Neural cell (in vitro differentiated cells): Measurements from ENCODE around the gene ANTXR1.

Experiments used
- EP300 ChIP-seq: fragments of 450-650 bp; conservative IDR thresholded peaks from 2 replicates; pipeline ENCODE4 v1.6.1; 2014; ENCODE audit warnings: antibody characterized with exemption, mild to moderate bottlenecking, moderate library complexity; ENCODE audit not compliant: poor library complexity, severe bottlenecking
- TF ChIP-seq, protein P1 (sequence below): fragments of 450-650 bp; IDR thresholded peaks from 2 replicates; pipeline ENCODE4 v1.5.1; 2014; ENCODE audit warnings: antibody characterized with exemption, mild to moderate bottlenecking, moderate library complexity; ENCODE audit not compliant: poor library complexity, severe bottlenecking
- TF ChIP-seq, protein P2 (sequence below): IDR thresholded peaks from 2 replicates; pipeline ENCODE4 v1.6.1; 2012; ENCODE audit warnings: borderline replicate concordance

DNA sequence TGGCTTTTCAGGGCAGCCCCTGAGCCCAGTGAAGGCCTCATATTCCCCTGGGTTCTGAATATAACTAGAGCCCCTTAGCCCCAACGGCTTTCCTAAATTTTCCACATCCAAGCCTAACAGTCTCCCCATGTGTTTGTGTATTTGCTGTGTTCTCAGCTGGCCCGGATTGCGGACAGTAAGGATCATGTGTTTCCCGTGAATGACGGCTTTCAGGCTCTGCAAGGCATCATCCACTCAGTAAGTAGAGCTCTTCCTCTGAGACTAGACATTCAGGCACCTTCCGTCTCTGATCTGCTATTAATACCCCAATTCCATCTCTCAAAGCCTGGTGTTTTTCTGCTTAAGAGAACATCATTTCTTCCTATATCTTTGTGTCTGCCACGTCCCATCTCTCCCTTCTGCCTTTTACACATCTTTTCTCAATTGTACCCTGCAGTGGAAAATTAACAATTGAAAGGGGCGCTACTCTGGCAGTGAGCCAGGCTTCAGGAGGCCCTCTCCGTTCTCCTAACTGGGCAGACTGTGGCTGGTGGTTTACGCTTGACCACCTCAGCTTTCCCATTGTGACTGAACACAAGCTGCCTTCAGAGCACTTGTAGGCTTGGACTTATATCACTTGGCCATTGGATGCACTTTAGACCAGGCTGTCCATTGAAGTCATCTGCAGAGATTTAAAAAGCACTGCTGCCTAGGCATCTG, 64.4 kb downstream of the ANTXR1 start:
- TF ChIP-seq, protein P1, sequence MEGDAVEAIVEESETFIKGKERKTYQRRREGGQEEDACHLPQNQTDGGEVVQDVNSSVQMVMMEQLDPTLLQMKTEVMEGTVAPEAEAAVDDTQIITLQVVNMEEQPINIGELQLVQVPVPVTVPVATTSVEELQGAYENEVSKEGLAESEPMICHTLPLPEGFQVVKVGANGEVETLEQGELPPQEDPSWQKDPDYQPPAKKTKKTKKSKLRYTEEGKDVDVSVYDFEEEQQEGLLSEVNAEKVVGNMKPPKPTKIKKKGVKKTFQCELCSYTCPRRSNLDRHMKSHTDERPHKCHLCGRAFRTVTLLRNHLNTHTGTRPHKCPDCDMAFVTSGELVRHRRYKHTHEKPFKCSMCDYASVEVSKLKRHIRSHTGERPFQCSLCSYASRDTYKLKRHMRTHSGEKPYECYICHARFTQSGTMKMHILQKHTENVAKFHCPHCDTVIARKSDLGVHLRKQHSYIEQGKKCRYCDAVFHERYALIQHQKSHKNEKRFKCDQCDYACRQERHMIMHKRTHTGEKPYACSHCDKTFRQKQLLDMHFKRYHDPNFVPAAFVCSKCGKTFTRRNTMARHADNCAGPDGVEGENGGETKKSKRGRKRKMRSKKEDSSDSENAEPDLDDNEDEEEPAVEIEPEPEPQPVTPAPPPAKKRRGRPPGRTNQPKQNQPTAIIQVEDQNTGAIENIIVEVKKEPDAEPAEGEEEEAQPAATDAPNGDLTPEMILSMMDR: no peak
- TF ChIP-seq, protein P2, sequence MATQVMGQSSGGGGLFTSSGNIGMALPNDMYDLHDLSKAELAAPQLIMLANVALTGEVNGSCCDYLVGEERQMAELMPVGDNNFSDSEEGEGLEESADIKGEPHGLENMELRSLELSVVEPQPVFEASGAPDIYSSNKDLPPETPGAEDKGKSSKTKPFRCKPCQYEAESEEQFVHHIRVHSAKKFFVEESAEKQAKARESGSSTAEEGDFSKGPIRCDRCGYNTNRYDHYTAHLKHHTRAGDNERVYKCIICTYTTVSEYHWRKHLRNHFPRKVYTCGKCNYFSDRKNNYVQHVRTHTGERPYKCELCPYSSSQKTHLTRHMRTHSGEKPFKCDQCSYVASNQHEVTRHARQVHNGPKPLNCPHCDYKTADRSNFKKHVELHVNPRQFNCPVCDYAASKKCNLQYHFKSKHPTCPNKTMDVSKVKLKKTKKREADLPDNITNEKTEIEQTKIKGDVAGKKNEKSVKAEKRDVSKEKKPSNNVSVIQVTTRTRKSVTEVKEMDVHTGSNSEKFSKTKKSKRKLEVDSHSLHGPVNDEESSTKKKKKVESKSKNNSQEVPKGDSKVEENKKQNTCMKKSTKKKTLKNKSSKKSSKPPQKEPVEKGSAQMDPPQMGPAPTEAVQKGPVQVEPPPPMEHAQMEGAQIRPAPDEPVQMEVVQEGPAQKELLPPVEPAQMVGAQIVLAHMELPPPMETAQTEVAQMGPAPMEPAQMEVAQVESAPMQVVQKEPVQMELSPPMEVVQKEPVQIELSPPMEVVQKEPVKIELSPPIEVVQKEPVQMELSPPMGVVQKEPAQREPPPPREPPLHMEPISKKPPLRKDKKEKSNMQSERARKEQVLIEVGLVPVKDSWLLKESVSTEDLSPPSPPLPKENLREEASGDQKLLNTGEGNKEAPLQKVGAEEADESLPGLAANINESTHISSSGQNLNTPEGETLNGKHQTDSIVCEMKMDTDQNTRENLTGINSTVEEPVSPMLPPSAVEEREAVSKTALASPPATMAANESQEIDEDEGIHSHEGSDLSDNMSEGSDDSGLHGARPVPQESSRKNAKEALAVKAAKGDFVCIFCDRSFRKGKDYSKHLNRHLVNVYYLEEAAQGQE: no peak
- no peak for TF ChIP-seq EP300
